GDM1 (cell line): Measurements from ENCODE around the gene PLAU.
"Not testable (repeated sequence)": the region's sequence is repeated elsewhere in the genome, so short reads cannot be mapped to it uniquely, and the experiment has no call there.

Source experiments
- DNase-seq: peaks from one replicate; lab custom pipeline; 2025; lab: John Stamatoyannopoulos, UW

Gene PLAU

DNA sequence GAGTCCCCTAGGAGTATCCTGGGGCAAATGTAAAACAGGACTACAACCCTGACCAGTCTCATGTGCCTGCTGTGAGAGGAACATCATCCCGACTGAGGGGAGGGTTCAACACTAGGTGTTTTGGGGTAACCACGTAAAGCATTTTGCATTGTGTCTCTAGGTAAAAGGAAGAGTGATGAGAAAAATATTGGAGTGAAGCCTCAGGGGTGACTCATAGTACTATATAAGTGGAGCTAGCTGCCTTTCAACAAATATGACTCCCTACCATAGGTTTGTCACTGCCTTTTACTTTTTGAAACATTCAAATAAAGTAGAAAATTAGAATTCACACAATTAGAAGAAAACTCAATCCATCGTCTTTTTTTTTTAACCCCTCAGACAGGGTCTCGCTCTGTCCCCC lies 34.0 kb upstream of the PLAU start:
- DNase-seq: no peak

DNA sequence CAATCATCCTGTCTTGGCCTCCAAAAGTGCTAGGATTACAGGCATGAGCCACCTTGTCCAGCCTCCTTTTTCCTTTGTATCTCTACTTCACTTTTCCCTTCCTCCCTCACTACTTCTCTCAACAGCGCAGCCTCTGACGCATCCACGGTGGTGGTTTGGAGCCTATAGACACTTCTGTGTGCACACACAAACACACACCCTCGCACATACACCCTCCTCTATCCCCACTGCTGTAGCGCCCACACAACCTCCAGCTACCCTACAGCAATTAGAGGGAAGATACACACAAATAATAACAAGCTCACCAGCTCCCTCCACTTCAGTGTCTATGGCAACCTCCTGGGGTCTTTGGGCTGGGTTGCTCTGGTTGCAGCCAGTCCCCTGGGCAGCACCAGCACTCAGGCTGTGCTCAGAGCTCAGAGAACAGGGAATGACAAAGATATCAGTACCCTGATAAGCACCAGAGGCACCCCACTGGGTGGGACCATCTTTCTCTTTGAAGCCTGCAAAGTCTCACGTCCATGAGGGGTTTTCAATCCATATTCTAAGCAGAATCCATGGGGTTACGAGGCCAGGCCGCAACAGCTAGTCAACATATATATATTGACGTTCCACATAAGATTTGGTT lies 33.3 kb upstream of the PLAU start:
- no peak for DNase-seq

DNA sequence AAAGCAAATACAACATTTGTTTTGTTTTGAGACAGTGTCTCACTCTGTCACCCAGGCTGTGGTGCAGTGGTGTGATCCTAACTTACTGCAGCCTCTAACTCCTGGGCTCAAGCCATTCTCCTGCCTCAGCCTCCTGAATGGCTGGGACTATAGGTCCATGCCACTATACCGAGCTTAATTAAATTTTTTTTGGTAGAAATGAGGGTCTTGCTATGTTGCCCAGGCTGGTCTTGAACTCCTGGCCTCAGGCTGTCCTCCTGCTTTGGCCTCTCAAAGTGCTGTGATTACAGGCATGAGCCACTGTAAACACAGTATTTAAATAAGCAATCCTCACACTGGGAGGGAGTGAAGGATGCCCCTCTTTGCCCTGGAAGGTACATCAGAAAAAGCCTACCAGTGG lies 32.6 kb upstream of the PLAU start:
- DNase-seq: no peak

DNA sequence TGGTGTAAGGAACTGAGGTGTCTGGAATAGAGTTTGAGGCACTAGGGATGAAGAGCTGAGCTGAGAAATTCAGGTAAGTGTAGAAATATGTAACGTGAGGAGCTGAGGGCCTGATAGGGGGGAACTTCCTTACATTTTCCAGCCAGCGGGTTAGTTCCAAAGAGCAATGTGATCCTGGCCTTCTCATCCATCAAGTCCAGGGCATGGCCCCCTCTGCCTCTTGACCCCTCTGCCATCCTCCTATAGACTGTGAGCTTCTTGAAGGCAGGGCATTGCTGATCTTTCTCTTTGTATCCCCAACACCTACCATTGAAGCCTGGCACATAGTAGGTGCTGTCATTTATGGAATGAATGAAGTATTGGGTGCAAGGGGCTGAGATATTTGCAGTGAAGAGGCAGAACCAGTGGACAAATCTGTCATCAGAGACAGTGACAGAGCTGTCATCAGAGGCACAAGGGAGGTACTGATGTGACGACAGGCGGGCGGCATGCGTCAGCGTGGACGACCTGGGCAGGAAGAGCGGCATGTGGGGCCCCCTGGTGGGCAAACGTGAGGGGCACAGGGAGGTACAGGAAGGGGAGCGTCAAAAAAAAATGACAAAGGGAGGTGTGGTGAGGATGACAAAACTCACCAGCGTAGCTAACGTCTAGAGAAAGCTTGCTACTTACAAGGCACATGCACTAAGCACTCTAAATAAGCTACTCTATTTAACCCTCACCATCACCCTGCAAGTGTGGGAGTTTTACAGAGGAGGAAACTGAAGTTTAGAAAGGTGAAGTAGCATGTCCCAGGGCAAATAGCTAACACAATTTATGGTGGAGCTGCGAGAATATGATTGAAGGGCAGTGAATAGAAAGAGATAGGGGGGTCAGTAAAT lies 31.4 kb upstream of the PLAU start:
- peak; percentile 86 for DNase-seq

DNA sequence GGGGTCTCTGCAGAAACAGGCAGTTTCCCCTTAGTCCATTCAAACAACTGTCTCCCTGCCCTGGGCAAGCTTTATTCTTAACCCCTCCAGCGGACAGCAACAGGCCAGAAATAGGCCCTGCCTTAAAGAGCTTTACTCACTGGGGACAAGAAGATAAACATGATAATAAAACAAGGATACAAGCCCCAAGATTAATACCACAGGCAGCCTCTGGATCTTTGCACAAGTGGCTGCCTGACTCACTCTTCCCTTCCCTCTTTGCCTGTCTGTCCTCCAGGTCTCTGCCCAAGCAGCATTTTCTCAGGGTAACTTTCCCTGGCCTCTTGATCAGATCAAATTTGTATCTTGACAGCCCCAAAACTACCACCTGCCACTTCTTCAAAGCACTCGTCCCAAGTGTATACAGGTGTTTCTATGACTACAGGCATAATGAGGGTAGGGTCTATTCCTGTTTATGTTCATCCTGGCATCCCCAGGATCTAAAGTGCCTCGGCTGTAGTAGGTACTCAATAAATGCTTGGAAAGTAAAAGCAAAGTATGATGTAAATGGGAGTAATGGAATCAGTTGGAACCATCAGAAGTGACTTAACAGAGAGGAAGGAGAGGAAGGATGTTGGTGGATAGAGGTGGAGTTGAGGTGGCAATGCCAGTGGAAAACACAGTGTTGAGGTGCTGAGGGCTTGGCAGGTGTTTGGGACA lies 29.6 kb upstream of the PLAU start:
- no peak for DNase-seq

DNA sequence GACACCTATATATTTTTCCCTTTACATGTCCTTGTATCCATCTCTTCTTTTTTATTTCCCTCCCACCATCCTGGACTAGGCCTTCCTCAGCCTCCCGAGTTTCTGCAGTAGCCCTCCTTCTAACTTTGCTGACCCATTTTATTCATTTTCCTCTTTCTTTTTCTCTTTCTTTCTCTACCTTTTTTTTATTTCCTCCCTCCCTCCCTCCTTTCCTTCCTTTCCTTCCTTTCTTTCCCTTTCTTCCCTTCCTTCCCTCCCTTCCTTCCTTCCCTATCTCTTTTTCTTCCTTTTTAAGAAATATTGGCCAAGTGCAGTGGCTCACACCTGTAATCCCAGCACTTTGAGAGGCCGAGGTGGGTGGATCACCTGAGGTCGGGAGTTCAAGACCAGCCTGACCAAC lies 26.9 kb upstream of the PLAU start:
- no peak for DNase-seq

DNA sequence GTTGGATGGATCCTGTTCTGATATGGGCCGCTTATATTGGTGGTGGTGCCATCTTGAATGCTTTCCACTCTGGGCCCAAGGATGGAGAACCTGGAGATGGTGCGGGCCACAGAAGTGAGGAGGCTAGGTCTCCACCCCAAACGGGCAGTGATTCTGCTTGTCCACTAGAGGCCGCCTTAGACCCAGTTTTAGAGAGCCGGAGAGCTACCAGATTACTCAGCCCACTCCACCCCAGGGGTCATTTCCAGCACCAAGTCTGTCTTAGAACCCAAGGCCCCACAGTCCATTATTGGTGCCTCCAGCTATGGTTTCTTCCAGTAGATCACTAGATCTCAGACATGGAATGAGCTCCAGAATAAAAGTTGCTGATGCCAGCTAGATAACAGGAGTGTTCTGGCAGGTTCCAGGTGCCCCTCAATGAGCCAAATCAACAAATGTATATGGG lies 24.8 kb upstream of the PLAU start:
- peak; percentile 23 for DNase-seq

DNA sequence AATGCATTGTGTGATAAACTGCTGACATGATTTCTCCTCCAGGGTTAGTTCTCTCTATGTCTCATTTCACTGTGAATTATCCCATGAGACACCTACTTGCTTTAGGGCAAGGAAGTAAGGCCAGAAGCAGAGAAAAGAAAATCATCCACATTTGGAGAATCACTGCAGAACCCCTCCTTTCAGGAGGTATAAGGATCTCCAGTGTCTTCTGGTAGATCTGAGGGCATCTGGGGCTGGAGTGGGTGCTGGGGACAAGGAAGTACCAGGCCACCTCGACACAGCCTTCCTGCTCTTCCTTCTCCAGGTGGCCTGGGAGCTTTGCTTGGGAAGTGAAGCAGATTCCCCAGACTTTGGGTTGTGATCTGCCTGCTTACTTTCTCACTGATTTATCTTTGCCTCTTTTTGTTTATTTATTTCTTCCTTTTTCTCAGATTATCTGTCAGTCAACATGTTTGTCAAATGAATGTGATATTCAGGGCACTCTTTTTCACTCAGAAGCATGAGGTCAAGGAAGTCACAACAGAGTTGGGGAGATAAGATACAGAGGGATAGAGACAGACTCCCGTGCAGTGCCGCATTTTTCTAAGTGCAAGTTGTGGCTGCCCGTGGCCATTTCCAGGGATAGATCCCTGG lies 24.2 kb upstream of the PLAU start:
- DNase-seq: no peak

DNA sequence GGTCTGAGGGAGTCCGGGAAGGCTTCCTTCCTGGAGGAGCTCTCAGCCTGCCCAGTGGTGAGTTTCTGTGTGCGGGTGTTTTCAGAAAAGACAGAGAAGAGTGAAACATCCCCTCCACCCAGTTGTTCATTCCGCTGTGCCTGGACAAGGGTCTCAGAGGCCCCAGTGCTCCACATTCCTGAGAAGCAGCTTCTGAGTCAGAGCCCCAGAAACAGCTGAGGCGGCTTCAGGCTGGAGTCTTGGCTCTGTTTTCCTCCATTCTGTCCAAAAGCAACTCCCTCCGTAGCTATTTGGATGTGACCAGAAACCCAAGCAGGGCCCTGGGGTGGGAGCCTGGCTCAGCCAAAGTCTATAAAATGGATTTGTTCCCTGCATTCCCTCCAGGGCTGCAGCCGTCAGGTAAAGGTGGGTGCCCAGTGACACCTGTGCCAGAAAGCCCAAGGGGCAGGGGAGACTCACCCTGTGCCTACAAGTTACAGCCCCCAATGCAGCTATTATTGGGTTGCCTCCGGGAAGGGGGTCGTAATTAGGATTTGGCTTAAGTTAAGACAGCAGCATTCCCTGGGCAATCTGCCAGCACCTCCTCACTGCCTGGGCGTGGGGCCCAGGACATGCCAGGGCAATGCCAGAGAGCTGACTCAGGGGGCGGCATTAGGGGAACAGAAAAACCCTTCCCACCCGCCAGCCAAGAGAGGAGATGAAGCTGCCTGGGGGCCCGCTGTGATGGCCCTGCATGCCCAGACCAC lies 23.5 kb upstream of the PLAU start:
- DNase-seq: no peak

DNA sequence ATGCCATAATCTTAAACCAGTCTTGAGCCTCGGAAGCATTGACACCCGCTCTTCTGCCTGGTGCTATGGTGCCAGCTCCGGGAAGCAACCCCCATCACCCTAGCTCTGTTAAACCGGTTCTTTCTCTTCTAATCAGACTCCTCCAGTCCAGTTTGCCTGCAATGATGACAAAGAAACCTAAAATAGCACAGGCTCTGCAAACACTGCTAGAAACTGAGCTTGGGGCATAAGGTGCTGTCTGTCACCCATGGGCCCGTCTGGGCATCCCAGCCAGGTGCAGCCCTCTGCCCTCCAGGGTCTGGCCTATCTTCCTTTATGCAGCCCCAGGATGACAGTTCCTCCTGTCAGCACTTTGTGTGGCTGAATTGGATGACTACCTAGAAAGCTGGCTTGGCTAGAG lies 22.4 kb upstream of the PLAU start:
- DNase-seq: no peak

DNA sequence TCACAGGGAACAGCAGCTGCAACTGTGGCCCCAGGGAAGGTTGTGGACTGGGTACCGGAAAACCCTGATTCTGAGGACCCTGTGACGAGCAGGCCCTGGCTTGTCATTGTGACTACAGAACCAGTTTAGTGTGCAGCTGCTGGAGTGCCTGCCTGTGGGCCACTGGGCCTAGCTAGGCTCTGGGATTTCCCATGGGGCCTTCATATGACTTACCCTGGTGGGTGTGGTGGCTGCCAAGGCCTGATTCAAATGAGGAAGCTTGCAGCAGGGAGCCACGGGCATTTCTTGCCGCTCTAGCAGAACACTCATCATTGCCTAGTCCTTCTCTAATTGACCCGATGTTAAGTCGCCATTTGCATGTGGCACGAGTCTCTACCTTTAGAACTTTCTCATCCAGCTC lies 21.9 kb upstream of the PLAU start:
- DNase-seq: peak; percentile 65

DNA sequence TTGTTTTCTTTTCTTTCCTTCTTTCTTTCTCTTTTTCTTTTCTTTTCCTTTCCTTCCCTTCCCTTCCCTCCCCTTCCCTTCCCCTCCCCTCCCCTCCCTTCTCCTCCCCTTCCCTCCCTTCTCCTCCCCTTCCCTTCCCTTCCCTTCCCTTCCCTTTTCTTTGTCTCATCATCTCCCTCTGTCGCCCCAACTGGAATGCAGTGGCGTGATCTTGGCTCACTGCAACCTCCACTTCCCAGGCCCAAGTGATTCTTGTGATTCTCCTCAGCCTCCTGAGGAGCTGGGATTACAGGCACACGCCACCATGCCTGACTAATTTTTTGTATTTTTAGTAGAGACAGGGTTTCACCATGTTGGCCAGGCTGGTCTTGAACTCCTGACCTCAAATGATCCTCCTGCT lies 21.5 kb upstream of the PLAU start:
- not testable (repeated sequence) for DNase-seq

DNA sequence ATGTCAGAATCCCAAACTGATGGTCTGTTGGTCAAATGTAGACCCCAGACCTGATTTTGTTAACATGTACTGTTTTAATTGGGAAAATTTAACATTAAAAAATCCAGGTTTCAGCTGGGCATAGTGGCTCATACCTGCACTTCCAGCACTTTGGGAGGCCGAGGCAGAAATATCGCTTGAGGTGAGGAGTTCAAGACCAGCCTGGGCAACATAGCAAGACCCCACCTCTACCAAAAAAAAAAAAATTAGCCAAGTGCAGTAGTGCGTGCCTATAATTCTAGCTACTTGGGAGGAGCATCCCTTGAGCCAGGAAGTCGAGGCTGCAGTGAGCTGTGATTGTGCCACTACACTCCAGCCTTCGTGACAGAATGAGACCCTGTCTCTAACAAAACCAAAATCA lies 20.7 kb upstream of the PLAU start:
- DNase-seq: no peak

DNA sequence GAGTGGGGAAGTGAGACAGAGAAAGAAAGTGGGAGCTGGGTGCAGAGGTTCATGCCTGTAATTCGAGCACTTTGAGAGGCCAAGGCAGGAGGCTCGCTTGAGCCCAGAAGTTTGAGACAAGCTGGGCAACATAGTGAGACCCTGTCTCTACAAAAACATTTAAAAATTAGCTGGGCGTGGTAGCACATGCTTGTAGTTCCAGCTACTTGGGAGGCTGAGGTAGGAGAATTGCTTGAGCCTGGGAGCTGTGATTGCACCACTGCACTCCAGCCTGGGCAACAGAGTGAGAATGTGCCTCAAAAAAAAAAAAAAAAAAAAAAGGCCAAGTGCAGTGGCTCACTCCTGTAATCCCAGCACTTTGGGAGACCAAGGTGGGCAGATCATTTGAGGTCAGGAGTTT lies 20.1 kb upstream of the PLAU start:
- DNase-seq: not testable (repeated sequence)

DNA sequence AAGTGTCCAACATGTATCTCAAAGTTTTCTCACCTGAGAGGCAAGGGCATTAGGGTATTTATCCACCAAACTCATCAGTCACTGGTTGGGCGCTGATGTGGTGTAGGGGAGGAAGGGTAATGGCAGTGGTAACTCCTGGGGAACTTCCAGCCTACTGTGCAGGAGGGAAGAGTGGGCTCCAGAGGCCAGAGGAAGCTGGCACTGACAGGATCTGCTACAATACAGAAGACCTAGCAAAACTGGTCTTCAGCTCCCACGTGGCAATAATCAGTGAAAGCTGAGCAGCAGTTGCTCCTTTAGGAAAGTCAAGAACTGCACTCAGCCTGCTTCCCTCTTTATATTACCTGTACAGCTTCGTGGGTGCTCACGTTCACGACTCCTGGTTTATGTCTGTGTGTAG lies 19.4 kb upstream of the PLAU start:
- no peak for DNase-seq

DNA sequence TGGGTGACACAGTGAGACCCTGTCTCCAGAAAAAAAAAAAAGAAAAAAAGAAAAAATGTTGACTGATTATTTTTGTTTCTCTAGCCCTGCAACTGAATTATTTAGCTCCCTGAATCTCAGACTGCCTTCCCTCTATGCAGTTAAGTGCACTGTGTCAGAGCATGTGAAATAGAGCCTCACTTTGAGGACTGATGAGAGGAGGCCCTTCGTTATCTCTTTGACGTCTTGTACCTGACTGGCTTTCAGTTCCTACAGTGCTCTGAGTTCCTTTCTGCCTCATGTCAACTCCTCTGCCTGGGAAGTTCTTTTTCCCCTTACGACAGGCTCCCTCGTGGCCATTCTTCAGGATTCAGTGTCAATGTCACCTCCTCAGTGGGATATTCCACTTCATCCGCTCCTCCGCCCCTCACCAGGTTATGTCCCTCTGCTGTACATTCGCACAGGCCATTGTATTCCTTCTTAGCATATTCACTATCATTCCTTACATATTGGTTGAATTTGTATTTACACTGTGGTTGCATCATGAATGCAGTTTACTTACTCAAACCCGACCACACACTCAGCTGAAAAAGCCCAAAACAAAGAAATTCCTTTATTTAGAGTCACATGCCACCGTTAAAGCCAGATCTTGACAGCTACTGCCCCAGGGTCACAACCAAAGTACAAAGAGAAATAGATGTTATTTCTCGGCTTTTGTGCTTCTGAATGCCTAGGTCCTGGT lies 18.5 kb upstream of the PLAU start:
- DNase-seq: no peak

DNA sequence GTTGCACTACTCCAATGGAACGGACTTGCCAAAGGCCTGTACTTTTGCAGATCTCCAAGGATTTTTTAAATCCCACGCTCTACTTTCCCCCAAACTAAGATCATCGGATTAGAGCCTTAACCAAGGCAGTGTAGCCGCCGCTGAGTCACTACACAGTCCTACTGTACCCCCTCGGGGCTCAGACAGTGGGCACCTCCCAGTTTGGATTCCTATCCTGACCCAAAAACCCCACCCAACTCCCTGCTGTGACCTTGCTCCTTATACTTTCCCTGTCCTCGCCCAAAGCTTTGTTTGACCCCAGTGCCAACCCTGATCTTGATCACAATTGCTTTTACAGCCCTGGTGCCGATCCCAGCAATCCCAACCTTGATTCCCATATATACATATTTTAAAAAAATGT lies 17.5 kb upstream of the PLAU start:
- no peak for DNase-seq

DNA sequence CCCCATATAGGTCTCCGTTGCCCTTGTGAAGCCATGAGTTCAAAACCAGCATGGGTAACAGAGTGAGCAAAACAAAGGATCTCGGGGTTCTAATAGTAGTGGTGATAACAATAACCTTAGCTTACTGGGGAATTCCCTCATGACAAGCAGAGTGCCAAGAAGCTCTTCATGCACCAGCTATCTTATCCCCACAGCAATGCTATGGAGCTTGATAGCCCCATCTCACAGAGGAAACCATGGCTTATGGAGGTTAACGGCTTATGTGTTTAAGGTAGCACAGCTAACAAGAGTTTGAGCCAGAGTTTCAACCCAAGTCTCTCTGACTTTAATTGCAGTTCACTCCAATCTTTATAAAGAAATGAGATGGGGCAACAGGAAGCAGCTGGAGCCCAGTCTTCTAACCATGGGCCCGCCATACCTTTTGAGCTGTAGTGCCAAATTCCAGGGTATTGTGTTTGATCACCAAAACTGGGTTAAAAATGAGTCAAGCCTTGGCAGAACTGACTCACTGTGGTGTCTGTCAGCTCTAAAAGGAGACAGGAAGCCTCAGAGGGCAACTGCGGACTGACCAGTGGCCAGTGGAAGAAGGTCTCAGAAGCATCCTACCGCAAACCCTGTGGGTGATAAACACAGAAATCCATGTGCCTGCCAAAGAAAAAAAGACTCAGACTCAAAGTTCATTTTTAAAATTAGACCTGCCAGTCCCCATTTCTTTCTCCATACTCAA lies 16.5 kb upstream of the PLAU start:
- no peak for DNase-seq

DNA sequence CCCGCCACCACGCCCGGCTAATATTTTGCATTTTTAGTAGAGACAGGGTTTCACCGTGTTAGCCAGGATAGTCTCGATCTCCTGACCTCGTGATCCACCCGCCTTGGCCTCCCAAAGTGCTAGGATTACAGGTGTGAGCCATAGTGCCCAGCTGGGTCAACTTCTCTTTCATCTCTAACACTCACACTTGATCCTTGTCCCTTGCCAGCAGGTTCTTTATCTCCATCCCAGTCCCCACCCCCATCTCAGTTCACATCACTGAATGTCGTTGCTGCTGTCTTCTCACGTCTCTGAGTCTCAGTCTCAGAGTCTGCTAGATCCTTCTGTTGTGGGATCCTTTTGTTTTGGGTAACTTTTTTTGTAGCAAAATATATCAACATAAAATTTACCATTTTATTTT lies 15.6 kb upstream of the PLAU start:
- not testable (repeated sequence) for DNase-seq

DNA sequence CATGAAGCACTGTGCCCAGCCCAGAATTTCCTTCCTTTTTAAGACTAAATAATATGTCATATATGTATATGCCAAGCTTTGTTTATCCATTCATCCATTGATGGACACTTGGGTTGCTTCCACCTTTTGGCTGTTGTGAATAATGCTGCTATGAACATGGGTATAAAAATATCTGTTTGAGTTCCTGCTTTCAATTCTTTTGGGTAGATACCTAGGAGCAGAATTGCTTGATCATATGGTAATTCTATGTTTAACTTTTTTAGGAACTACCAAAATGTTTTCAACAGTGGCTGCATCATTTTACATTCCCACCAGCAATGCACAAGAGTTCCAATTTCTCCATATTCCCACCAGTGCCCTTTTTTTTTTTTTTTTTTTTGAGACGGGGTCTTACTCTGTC lies 13.2 kb upstream of the PLAU start:
- DNase-seq: no peak
